ENCODE data around the gene ESF1. TPM values are rescaled to one million over a fixed set of nuclear protein-coding genes. Genes with fewer than 3 reads are reported as not detected.

Gene ESF1
- total RNA-seq, 1 donor from 2014 or later = 17.9 TPM

DNA sequence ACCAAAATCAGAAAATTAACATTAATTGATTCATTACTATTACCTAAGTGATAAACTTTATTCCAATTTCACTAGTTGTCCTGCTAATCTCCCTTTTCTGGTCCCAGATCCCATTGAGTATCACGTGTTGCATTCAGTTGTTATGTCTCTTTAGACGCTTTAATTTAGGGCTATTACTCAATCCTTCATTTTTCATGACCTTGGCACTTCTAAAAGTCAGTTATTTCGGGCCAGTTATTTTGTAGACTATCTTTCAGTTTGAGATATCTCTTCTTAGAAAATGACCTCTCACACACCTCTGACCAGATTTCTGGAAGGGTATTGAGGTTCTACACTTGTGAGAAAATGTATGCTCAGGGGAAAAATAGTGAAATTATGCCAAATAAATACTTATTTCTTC lies 112.0 kb downstream of the ESF1 start:
- no peaks in the 10 kb centered on the region for H3K27me3 Mint-ChIP-seq
- no peaks in the 10 kb centered on the region for H3K36me3 Mint-ChIP-seq (ENCODE audit: insufficient read depth)
- TF ChIP-seq, protein P1, sequence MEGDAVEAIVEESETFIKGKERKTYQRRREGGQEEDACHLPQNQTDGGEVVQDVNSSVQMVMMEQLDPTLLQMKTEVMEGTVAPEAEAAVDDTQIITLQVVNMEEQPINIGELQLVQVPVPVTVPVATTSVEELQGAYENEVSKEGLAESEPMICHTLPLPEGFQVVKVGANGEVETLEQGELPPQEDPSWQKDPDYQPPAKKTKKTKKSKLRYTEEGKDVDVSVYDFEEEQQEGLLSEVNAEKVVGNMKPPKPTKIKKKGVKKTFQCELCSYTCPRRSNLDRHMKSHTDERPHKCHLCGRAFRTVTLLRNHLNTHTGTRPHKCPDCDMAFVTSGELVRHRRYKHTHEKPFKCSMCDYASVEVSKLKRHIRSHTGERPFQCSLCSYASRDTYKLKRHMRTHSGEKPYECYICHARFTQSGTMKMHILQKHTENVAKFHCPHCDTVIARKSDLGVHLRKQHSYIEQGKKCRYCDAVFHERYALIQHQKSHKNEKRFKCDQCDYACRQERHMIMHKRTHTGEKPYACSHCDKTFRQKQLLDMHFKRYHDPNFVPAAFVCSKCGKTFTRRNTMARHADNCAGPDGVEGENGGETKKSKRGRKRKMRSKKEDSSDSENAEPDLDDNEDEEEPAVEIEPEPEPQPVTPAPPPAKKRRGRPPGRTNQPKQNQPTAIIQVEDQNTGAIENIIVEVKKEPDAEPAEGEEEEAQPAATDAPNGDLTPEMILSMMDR (IDR thresholded peaks at IDR 0.05; ENCODE audit: unreplicated experiment) = no peak
- H3K27ac Mint-ChIP-seq = no peak overlapping the region
- DNase-seq (ENCODE audit: low spot score, unreplicated experiment) = no peak
- H3K9me3 Mint-ChIP-seq (ENCODE audit: low read depth) = no peaks in the 10 kb centered on the region
- peaks cover 3% of the 10 kb centered on the region for H3K4me1 Mint-ChIP-seq (ENCODE audit: low read depth)
- H3K4me3 Mint-ChIP-seq (ENCODE audit: low read depth) = no peak overlapping the region

DNA sequence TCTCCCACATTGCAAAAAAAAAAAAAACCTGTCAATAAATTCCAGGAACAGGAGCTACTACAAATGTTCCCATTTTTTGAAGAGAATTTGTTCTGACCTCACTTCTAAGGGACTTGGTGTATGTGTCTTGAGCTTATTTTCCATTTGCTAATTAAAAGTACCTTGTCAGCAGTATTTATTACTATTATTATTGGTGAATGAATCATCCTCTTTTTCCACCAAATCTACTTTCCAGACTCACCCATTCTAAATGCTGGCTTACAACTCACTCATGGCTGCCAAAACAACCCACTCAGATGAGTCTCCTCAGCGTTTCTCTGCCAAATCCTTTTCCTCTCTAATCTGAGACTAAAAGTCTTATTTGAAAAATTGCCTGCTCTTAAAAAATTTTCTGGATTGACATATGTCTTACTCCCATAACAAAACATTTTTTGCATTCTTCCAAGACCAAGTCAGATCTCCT lies 112.8 kb downstream of the ESF1 start:
- Mint-ChIP-seq H3K36me3 (ENCODE audit: insufficient read depth) (no peaks in the 10 kb centered on the region), H3K4me1 (ENCODE audit: low read depth) (peaks cover 3% of the 10 kb centered on the region), H3K4me3 (ENCODE audit: low read depth) (no peak overlapping the region), H3K27ac (no peak overlapping the region), H3K27me3 (no peaks in the 10 kb centered on the region), H3K9me3 (ENCODE audit: low read depth) (no peaks in the 10 kb centered on the region)
- DNase-seq (ENCODE audit: low spot score, unreplicated experiment) = no peak
- TF ChIP-seq, protein P1 (IDR thresholded peaks at IDR 0.05; ENCODE audit: unreplicated experiment) = no peak

DNA sequence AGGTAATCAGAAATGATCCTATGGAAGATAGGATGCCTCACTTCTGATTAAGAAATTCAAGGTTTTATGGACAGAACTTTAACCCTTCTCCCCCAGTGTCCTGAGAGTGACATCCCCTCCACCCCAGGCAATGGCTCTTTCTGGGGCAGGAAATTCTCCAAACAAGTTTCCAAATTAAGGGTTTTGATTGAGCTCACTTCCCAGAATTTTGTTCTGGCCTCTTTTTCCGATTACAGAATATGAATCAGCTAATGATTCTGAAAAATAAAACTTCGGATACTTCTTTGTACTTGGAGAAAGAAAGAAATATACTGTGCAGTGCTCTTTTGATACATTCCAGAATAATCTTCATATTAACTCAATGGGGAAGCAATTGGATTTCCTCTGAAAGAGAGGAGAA lies 113.2 kb downstream of the ESF1 start:
- no peak for DNase-seq (ENCODE audit: low spot score, unreplicated experiment)
- H3K36me3 Mint-ChIP-seq (ENCODE audit: insufficient read depth) = no peaks in the 10 kb centered on the region
- H3K4me1 Mint-ChIP-seq (ENCODE audit: low read depth) = peaks cover 3% of the 10 kb centered on the region
- no peak overlapping the region for H3K27ac Mint-ChIP-seq
- no peak overlapping the region for H3K4me3 Mint-ChIP-seq (ENCODE audit: low read depth)
- no peaks in the 10 kb centered on the region for H3K9me3 Mint-ChIP-seq (ENCODE audit: low read depth)
- no peaks in the 10 kb centered on the region for H3K27me3 Mint-ChIP-seq
- TF ChIP-seq, protein P1 (IDR thresholded peaks at IDR 0.05; ENCODE audit: unreplicated experiment) = no peak

DNA sequence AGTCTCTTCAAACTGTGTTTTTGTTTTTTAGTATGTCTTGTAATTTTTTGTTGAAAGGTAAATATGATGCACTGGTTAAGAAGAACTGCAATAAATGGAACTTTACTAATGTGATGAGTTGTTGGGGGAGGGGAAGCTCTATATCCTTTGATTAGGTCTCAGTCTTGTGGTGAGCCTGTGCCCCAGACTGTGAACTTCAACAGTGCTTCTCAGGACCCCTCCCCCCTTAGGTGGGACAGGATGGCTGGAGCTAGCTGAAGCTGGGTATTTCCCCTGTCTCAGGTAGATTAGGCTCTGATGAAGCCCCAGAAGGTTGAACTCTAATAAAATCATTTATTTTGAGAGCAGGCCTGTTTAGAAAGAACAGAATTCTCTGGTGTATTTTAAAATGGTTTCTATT lies 114.6 kb downstream of the ESF1 start:
- H3K9me3 Mint-ChIP-seq (ENCODE audit: low read depth) = no peaks in the 10 kb centered on the region
- TF ChIP-seq, protein P1 (IDR thresholded peaks at IDR 0.05; ENCODE audit: unreplicated experiment) = no peak
- peaks cover 3% of the 10 kb centered on the region for H3K4me1 Mint-ChIP-seq (ENCODE audit: low read depth)
- no peak for DNase-seq (ENCODE audit: low spot score, unreplicated experiment)
- no peak overlapping the region for H3K4me3 Mint-ChIP-seq (ENCODE audit: low read depth)
- H3K27ac Mint-ChIP-seq = no peak overlapping the region
- H3K27me3 Mint-ChIP-seq = no peaks in the 10 kb centered on the region
- no peaks in the 10 kb centered on the region for H3K36me3 Mint-ChIP-seq (ENCODE audit: insufficient read depth)

DNA sequence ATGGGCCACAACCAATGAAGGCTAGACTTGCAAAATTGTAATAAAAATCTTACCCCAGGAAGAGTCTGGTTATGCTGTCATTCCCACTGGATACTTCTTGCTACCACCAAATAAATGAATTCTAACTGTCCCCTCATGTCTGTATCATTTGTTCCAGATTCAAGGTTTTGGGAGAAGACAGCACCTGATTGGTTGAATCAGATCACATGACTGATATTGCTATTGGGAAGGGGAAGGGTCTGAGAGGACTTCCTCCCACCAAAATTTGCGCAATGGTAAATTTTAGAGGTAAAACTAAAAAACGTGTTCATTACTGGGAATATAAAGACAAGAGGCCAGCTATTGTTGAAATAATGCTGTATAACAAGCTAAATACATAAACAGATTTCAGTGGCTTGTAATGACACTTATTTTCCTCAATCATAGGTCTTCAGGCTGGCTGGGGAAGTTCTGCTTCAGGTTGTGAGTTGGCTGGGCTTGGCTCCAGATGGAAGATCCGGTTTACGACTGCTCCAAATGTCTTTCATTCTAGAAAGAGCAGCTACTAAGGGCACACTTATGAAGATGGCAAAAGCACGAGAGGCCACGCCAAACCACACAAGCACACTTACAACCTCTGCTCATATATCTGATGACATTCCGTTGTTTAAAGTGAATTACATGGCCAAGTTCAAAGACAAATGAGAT lies 118.9 kb downstream of the ESF1 start:
- Mint-ChIP-seq H3K27me3 (no peaks in the 10 kb centered on the region), H3K36me3 (ENCODE audit: insufficient read depth) (no peaks in the 10 kb centered on the region), H3K4me3 (ENCODE audit: low read depth) (no peak overlapping the region), H3K4me1 (ENCODE audit: low read depth) (peaks cover 2% of the 10 kb centered on the region), H3K9me3 (ENCODE audit: low read depth) (no peaks in the 10 kb centered on the region), H3K27ac (no peak overlapping the region)
- TF ChIP-seq, protein P1 (IDR thresholded peaks at IDR 0.05; ENCODE audit: unreplicated experiment) = no peak
- DNase-seq (ENCODE audit: low spot score, unreplicated experiment) = no peak

Other genes with a start within 250 kb of the ESF1 start
- gene TASP1, start 146.0 kb downstream of the ESF1 start, total RNA-seq = 18.6 and 22.4 TPM in 2 replicates
- gene NDUFAF5, start 109 bp upstream of the ESF1 start, total RNA-seq = 39.2 and 41.5 TPM in 2 replicates
- gene SEL1L2, start 205.7 kb upstream of the ESF1 start, total RNA-seq = not detected in 2 replicates
- 6.4 and 7.6 TPM in 2 replicates for gene MACROD2, start 210.6 kb upstream of the ESF1 start, total RNA-seq

Measured in progenitor cell of endocrine pancreas (in vitro differentiated cells).